ENCODE results near the gene BCAS3.

Gene BCAS3

GRCh38 chr17:61254904-61255303, 577.3 kb downstream of the BCAS3 start:
- no peak for DNase-seq (ENCODE audit: low read depth)

DNA sequence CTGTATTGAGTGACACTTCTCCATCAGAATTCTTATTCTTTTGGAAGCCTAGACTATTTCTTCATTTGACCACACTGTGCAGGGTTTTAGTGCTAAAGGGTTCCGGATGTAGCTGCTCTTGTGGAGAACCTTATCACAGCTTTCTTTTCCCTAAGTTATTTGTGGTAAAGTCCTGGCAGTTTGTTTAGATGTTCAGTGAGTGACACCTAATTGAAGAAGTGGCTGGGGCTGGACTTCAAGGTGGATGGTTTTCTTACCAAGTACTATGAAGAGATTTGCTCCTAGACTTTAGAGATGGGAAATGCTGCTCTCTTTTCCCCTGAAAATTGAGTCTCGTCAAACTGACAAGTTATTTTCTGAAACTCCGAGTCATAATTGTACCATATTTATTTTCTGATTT, 578.0 kb downstream of the BCAS3 start:
- DNase-seq (ENCODE audit: low read depth): no peak

- no peak for DNase-seq (ENCODE audit: low read depth)
Measured at GRCh38 chr17:61259360-61259759, 581.7 kb downstream of the BCAS3 start.

GRCh38 chr17:61260071-61260797, 582.6 kb downstream of the BCAS3 start:
- no peak for DNase-seq (ENCODE audit: low read depth)

- no peak for DNase-seq (ENCODE audit: low read depth)
Measured at GRCh38 chr17:61261001-61261637, 583.5 kb downstream of the BCAS3 start.

DNA sequence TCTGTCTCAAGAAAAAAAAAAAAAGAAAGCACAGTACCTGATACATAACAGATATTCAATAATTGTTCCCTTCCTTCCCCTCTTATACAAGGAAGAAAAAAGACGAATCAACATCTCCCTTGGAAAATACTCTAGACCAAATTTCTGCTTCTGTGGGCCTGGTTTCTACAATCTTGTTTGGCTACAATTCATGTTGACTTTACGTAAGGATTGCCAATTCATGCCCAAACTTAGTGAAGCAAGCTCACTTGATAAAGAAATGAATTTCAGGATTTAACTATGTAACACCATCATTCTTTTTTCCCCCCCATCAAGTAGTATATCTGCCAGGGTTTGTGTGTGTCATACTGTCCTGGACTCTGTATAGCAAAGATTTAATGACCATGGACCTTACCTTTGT, 587.7 kb downstream of the BCAS3 start:
- DNase-seq (ENCODE audit: low read depth): no peak

DNA sequence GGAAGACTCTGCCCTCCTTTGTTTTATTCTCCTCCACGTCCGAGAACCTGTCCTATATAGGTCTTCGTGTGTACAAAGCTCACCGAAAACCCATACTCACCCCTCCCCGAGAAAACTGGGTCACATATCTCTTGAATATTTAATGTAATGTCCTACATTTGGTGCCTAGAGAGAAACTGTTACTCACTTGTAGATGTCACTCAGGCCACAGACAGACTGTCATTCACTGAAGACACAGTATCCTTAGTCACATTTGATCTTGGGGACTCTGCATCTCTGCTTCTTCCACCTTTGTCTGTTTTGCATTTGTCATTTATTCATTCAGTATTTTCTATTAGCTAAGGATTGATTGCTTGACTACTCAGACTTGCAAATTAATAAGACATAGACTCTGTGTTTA, 590.2 kb downstream of the BCAS3 start:
- no peak for DNase-seq (ENCODE audit: low read depth)

DNA sequence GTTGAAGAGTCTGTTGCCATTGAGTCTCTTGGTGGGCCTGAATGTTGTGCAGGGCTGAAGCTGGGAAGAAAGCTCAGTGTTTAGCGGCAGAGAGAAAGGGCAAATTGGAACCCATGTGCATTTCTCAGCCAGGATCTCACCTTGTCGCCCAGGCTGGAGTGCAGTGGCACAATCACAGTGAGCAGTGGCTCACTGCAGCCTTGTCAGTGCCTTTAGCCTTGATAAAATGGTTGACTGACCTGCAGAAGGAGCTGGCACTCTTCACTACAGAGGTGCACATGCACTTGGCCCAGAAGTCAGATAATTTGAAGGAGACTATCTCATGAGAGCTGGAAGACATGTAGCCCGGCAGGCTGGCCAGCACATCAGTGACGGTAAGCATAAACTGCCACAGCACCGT, 597.7 kb downstream of the BCAS3 start:
- DNase-seq (ENCODE audit: low read depth): no peak

- DNase-seq (ENCODE audit: low read depth): no peak
Measured at GRCh38 chr17:61276806-61277205, 599.2 kb downstream of the BCAS3 start.

DNA sequence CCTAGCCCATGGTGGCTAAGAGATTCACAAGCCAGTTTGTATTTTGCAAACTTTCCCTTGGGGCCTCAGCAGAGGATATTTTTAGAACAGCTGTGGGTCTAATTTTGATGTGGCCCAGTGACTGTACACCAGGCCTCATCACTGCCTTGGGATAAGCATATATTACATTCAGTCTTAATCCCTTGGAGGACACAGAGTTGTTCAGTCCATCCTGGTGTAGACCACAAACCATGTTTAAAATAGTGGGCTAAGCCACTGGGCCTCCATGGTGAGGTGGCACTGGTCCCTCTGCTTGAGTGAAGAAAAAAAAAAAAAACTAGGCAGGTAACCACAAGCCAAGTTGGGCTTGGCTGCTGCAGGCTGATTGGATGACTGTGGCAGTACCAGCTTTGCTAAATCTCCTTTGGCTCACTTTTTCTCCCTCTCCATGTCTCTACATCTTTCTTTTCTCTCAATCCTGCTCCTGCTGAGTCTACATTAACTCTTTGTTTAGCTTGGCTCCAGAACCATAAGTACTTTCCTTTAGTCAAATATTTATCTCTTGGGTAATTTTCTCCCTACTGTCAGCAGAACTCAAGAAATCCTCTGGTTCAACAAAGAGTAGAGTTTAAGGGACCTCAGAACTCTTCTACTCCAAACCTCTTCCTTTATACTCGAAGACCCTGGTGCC, 602.0 kb downstream of the BCAS3 start:
- DNase-seq (ENCODE audit: low read depth): no peak

GRCh38 chr17:61280338-61280737, 602.7 kb downstream of the BCAS3 start:
- DNase-seq (ENCODE audit: low read depth): no peak

- DNase-seq (ENCODE audit: low read depth): no peak
Measured at GRCh38 chr17:61280851-61281250, 603.2 kb downstream of the BCAS3 start.

DNA sequence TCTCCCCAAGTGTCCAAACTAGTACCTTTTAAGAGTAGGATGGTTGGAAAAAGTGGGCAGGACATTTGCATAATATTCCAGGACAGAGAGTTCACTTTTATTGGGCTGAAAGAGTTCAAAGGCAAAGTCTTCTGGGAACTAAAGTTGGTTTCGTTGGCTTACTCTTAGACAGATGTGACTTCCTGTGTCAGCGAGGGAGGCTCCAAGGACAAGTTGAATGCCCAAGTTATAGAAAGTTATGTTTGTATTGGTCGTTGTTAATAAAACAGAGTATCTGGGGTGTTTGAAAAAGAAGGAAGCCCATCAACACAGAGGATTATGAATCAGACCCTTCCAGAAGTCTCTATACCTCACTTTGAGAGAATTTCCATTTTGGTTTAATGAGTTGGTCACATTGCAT, 604.7 kb downstream of the BCAS3 start:
- DNase-seq (ENCODE audit: low read depth): no peak

GRCh38 chr17:61283043-61283442, 605.4 kb downstream of the BCAS3 start:
- no peak for DNase-seq (ENCODE audit: low read depth)

DNA sequence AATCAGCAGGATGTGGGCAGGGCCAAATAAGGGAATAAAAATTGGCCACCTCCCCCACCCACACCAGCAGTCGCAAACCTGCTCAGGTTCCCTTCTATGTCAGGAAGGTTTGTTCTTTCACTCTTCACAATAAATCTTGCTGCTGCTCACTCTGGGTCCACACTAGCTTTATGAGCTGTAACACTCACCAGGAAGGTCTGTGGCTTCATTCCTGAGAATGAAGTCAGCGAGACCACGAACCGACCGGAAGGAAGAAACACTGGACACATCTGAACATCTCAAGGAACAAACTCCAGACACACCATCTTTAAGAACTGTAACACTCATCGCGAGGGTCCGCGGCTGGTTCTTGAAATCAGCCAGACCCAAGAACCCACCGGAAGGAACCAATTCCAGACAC, 606.5 kb downstream of the BCAS3 start:
- no peak for DNase-seq (ENCODE audit: low read depth)

DNA sequence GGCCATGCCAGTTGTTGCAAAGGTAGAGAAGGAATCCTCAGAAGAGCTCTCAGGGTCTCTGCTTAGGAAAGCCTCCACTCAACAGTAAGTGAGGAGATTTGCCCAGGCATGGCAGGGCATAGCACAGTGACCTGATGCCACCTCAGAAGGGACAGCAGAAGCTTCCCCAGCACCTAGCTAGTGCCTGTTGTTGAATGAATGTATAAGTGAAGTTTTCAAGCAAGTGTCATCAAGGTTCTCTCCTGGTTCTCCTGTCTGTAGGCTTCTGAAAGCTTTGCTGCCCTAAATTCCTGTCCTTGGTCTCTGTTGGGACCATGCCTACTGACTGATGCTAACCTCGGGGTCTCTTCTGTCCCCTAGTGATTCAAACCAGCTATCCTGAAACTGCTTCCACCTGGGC, 607.1 kb downstream of the BCAS3 start:
- DNase-seq (ENCODE audit: low read depth): no peak

DNA sequence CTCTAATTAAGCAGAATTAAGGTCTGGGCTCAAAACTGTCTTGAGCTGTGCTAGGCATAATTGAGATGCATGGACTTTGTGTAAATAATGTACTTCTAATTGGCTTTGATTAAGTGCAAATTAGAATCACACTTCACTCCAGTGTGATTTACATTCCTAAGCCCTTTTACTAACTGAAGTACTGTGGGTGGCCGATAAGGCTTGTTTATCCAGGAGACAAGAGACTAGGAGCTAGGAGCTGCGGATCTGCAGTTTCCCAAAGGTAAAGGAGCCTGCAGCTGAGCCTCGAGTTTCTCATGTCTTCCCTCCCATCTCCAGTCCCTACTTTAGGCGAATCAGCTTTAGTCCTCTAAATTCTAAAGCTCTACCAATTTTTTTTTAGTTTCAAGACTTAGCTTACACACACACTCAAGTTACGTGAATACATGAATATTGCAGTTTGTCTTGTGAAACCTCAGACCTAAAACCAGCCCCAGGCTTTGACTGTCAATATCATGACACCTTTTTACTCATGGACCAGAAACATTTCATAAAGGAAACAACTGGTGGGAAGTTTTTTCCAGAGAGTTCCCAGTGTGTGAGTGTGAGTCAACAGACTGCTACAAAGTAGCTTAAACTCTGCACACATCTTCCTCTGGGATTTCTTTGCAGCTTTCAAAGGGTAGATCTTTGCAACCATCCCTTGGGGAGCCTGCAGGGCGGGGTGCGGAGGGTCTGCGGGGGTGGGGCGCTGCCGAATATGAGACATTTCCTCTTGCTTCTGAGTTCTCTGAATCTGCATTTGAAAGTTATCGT, 608.1 kb downstream of the BCAS3 start:
- DNase-seq (ENCODE audit: low read depth): no peak

DNA sequence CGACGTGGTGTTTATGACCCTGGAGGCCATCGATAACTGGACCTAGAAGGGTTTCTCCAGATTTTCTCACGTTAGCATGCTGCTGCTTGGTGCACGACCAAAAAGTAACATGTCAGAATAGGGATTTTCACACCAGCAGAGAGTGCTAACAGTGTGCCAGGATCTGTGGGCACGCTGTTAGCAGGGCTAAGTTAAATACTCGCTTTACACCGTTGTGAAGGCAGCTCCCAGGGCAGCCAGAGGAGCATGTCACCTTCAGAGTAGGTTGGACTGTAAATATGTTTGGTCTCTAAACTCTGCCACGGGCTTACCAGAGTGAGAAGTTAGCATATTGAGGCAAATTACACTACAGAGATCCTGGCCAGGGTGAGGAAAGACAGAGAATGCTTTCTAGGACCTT, 608.8 kb downstream of the BCAS3 start:
- DNase-seq (ENCODE audit: low read depth): no peak

- no peak for DNase-seq (ENCODE audit: low read depth)
Measured at GRCh38 chr17:61289408-61290385, 612.0 kb downstream of the BCAS3 start.

- DNase-seq (ENCODE audit: low read depth): no peak
Measured at GRCh38 chr17:61291451-61292285, 614.0 kb downstream of the BCAS3 start.

Data from activated T-helper 1 cell treated with Interleukin-2 at 50 U/mL for 16 hours (primary cell).